ENCODE measurements around the gene ITPRID1. TPM values are rescaled to one million over a fixed set of nuclear protein-coding genes. Genes with fewer than 3 reads are reported as not detected.
"Not testable (repeated sequence)": the region's sequence is repeated elsewhere in the genome, so short reads cannot be mapped to it uniquely, and the experiment has no call there.

ITPRID1 gene
- not detected for total RNA-seq

GRCh38 chr7:31513790-31514189 lies at the start of gene ITPRID1:
ITPRID1 (plus strand) TSS chr7:31514090; CDS start chr7:31553025, 38,935 bp downstream.
- no peak for TF ChIP-seq CTCF (IDR thresholded peaks at IDR 0.05)
- no peak for TF ChIP-seq POLR2A (IDR thresholded peaks at IDR 0.05)
- DNase-seq, result no peak
- H3K4me3 ChIP-seq (replicated peaks in 1 of 3), result no peak within 1 kb of the TSS
- 43 to 47% methylated on average over 4 of the region's 4 CpGs for WGBS, 2 donors
- no peaks in the 10 kb centered on the region for H3K27me3 ChIP-seq
- H3K27ac ChIP-seq, result no peak within 1 kb of the TSS
- H3K36me3 ChIP-seq, result no peaks in the 10 kb centered on the region
- intact Hi-C loops (cut with DNase I), result no loop called here
- H3K4me1 ChIP-seq, result no peaks in the 10 kb centered on the region
- no peaks in the 10 kb centered on the region for H3K9me3 ChIP-seq

- no peak for DNase-seq
- 29 to 47% methylated on average over 1 of the region's 1 CpG for whole genome bisulfite sequencing, 2 donors
- Histone ChIP-seq H3K9me3 (no peaks in the 10 kb centered on the region), H3K27me3 (no peaks in the 10 kb centered on the region), H3K36me3 (no peaks in the 10 kb centered on the region), H3K27ac (no peak overlapping the region), H3K4me3 (replicated peaks in 1 of 3) (no peak overlapping the region), H3K4me1 (no peaks in the 10 kb centered on the region)
- intact Hi-C loops (cut with DNase I), result no loop called here
- TF ChIP-seq CTCF (IDR thresholded peaks at IDR 0.05) (no peak), POLR2A (IDR thresholded peaks at IDR 0.05) (no peak)
Measured at GRCh38 chr7:31464601-31465000, 49.3 kb upstream of the ITPRID1 start.

GRCh38 chr7:31465285-31465684 lies 48.6 kb upstream of the ITPRID1 start:
- 57 to 81% methylated on average over 3 of the region's 3 CpGs for WGBS, 2 donors
- Histone ChIP-seq H3K9me3 (no peaks in the 10 kb centered on the region), H3K27ac (no peak overlapping the region), H3K4me1 (no peaks in the 10 kb centered on the region), H3K36me3 (no peaks in the 10 kb centered on the region), H3K27me3 (no peaks in the 10 kb centered on the region), H3K4me3 (replicated peaks in 1 of 3) (no peak overlapping the region)
- no peak for TF ChIP-seq POLR2A (IDR thresholded peaks at IDR 0.05)
- TF ChIP-seq CTCF (IDR thresholded peaks at IDR 0.05), result no peak
- intact Hi-C loops (cut with DNase I), result no loop called here
- no peak for DNase-seq

- no peaks in the 10 kb centered on the region for H3K36me3 ChIP-seq
- DNase-seq, result no peak
- TF ChIP-seq POLR2A (IDR thresholded peaks at IDR 0.05) (no peak), CTCF (IDR thresholded peaks at IDR 0.05) (no peak)
- 10 to 17% methylated on average over 1 of the region's 1 CpG for WGBS, 2 donors
- no peaks in the 10 kb centered on the region for H3K4me1 ChIP-seq
- no peak overlapping the region for H3K4me3 ChIP-seq (replicated peaks in 1 of 3)
- H3K27me3 ChIP-seq, result no peaks in the 10 kb centered on the region
- no peaks in the 10 kb centered on the region for H3K9me3 ChIP-seq
- H3K27ac ChIP-seq, result no peak overlapping the region
- intact Hi-C loops (cut with DNase I), result no loop called here
Measured at GRCh38 chr7:31466036-31466435, 47.9 kb upstream of the ITPRID1 start.

- 42 to 51% methylated on average over 8 of the region's 8 CpGs for WGBS, 2 donors
- H3K4me1 ChIP-seq, result not testable (repeated sequence)
Measured at GRCh38 chr7:31470883-31471282, 43.0 kb upstream of the ITPRID1 start.

GRCh38 chr7:31475368-31475767 lies 38.5 kb upstream of the ITPRID1 start:
- Histone ChIP-seq H3K27ac (no peak overlapping the region), H3K4me1 (no peaks in the 10 kb centered on the region), H3K4me3 (replicated peaks in 1 of 3) (no peak overlapping the region), H3K27me3 (no peaks in the 10 kb centered on the region), H3K36me3 (no peaks in the 10 kb centered on the region), H3K9me3 (no peaks in the 10 kb centered on the region)
- 59 to 91% methylated on average over 1 of the region's 1 CpG for WGBS, 2 donors
- DNase-seq, result no peak
- TF ChIP-seq POLR2A (IDR thresholded peaks at IDR 0.05), result no peak
- no peak for TF ChIP-seq CTCF (IDR thresholded peaks at IDR 0.05)
- intact Hi-C loops (cut with DNase I), result no loop called here

More at GRCh38 chr7:31470883-31471282, 43.0 kb upstream of the ITPRID1 start:
- H3K27ac ChIP-seq; H3K4me3 ChIP-seq (replicated peaks in 1 of 3); H3K9me3 ChIP-seq; DNase-seq; intact Hi-C loops (cut with DNase I); H3K27me3 ChIP-seq; H3K36me3 ChIP-seq: not testable (repeated sequence)

Data from thyroid gland (tissue), 4 donors.